ENCODE data around the gene WAC. TPM values are rescaled to one million over a fixed set of nuclear protein-coding genes. Genes with fewer than 3 reads are reported as not detected.
A peak's percentile ranks its signal among the peaks of the same experiment; 100 is the strongest.
"Not testable (repeated sequence)": the region's sequence is repeated elsewhere in the genome, so short reads cannot be mapped to it uniquely, and the experiment has no call there.

The WAC gene, protein sequence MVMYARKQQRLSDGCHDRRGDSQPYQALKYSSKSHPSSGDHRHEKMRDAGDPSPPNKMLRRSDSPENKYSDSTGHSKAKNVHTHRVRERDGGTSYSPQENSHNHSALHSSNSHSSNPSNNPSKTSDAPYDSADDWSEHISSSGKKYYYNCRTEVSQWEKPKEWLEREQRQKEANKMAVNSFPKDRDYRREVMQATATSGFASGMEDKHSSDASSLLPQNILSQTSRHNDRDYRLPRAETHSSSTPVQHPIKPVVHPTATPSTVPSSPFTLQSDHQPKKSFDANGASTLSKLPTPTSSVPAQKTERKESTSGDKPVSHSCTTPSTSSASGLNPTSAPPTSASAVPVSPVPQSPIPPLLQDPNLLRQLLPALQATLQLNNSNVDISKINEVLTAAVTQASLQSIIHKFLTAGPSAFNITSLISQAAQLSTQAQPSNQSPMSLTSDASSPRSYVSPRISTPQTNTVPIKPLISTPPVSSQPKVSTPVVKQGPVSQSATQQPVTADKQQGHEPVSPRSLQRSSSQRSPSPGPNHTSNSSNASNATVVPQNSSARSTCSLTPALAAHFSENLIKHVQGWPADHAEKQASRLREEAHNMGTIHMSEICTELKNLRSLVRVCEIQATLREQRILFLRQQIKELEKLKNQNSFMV
- 100 to 1,000 TPM; 107 to 117 (median 113) TPM for total RNA-seq

GRCh38 chr10:28532337-28533185 is at the start of gene WAC:
Gene WAC, plus strand, starts transcription at chr10:28533118. Its CDS starts 462 bp downstream, at chr10:28533580.
- TF ChIP-seq, protein P1, sequence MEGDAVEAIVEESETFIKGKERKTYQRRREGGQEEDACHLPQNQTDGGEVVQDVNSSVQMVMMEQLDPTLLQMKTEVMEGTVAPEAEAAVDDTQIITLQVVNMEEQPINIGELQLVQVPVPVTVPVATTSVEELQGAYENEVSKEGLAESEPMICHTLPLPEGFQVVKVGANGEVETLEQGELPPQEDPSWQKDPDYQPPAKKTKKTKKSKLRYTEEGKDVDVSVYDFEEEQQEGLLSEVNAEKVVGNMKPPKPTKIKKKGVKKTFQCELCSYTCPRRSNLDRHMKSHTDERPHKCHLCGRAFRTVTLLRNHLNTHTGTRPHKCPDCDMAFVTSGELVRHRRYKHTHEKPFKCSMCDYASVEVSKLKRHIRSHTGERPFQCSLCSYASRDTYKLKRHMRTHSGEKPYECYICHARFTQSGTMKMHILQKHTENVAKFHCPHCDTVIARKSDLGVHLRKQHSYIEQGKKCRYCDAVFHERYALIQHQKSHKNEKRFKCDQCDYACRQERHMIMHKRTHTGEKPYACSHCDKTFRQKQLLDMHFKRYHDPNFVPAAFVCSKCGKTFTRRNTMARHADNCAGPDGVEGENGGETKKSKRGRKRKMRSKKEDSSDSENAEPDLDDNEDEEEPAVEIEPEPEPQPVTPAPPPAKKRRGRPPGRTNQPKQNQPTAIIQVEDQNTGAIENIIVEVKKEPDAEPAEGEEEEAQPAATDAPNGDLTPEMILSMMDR (IDR thresholded peaks at IDR 0.05) = no peak
- peak; percentile 87 for DNase-seq (ENCODE audit: low spot score)
- ATAC-seq (ENCODE audit: low FRiP score) = peak; percentile 97

DNA sequence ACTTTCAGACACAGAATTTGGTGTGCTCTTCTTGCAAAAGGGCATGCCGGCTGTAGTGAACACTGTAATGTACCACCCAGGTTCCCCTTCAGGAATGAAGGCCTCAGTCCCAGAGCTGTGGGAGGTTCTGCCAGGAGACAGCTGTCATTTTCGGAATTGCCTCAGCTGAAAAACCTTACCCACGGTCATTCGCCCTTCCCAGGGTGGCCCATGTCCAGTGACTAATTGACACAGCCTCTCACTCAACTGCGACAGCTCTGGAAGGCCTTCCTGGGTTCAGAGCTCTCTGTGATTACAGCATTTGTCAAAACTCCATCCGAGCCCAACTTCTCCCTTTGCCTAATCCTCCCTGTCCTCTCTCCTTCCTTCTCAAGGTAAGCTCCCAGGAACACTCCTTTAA is 43.7 kb upstream of the WAC start:
- no peak for ATAC-seq (ENCODE audit: low FRiP score)
- TF ChIP-seq, protein P1 (IDR thresholded peaks at IDR 0.05) = no peak
- DNase-seq (ENCODE audit: low spot score) = no peak

DNA sequence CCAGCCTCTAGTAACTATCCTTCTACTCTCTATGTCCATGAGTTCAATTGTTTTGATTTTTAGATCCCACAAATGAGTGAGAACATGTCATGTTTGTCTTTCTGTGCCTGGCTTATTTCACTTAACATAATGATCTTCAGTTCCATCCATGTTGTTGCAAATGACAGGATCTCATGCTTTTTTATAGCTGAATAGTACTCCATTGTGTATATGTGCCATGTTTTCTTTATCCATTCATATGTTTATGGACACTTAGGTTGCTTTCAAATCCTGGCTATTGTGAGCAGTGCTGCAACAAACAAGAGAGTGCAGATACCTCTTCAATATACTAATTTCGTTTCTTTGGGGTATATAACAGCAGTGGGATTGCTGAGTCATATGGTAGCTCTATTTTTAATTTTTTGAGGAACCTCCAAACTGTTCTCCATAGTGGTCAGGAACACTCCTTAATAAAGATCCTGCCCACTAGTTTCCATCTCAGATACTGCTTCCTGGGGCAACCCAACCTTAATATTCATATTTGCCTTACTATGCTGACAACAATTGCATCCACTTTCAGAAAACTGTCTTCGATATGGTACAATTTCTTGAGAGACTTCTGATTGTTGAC is 42.6 kb upstream of the WAC start:
- DNase-seq (ENCODE audit: low spot score); ATAC-seq (ENCODE audit: low FRiP score): not testable (repeated sequence)

GRCh38 chr10:28492116-28492920 is 40.6 kb upstream of the WAC start:
- TF ChIP-seq, protein P1 (IDR thresholded peaks at IDR 0.05) = no peak
- DNase-seq (ENCODE audit: low spot score) (no peak), ATAC-seq (ENCODE audit: low FRiP score) (no peak)

DNA sequence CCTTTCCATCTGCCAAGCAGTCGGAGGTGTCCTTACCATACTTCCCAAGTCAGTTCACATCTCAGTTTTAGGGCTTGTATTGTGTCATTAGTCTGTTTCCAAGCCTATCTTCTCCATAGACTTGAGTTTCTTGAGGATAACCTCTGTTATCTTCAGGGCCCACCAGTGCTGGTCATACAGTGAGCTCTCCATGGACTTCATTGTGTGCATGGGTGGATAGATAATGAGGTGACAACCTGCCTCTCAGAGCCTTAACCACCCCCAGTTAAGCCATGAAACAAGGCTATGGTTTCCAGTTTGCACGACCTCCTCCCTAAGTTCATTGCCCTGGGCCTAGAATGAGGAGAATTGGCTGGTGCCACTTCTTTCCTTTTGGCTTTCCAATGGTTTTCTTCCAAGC is 38.5 kb upstream of the WAC start:
- TF ChIP-seq, protein P1 (IDR thresholded peaks at IDR 0.05) = no peak
- ATAC-seq (ENCODE audit: low FRiP score) (no peak), DNase-seq (ENCODE audit: low spot score) (no peak)

GRCh38 chr10:28495084-28495483 is 37.8 kb upstream of the WAC start:
- TF ChIP-seq, protein P1 (IDR thresholded peaks at IDR 0.05) = no peak
- ATAC-seq (ENCODE audit: low FRiP score) (no peak), DNase-seq (ENCODE audit: low spot score) (no peak)
